Naive B cell (primary cell): ENCODE measurements around the gene MPV17L. TPM values are rescaled to one million over a fixed set of nuclear protein-coding genes. Genes with fewer than 3 reads are reported as not detected.
"Not testable (repeated sequence)": the region's sequence is repeated elsewhere in the genome, so short reads cannot be mapped to it uniquely, and the experiment has no call there.

Experiments
- ATAC-seq, 2 donors: fragments of 150-1000 bp; cut with Tn5 transposase; 2 replicates each; pipeline ENCODE4 v1.10.0; 2021; ENCODE audit warnings: low read depth in 2 of 2, mild to moderate bottlenecking in 2 of 2, moderate library complexity in 2 of 2
- DNase-seq: peaks from one replicate; pipeline ENCODE4 v3.0.0; 2022
- H3K27ac Mint-ChIP-seq, 6 donors: one replicate each; pipeline ENCODE4 v1.8.0; 2020 to 2022; ENCODE audit warnings: mild to moderate bottlenecking in 6 of 6, mixed read lengths in 6 of 6, moderate library complexity in 5 of 6, inconsistent platforms in 2 of 6
- H3K27me3 Mint-ChIP-seq, 3 donors: one replicate each; pipeline ENCODE4 v1.8.0; 2021 to 2022; ENCODE audit warnings: mixed read lengths in 3 of 3, mild to moderate bottlenecking in 1 of 3
- H3K36me3 Mint-ChIP-seq, 2 donors: one replicate each; pipeline ENCODE4 v1.8.0; 2020 to 2022; ENCODE audit warnings: mixed read lengths in 2 of 2, inconsistent platforms in 1 of 2, mild to moderate bottlenecking in 1 of 2
- H3K4me1 Mint-ChIP-seq, 3 donors: one replicate each; pipeline ENCODE4 v1.8.0; 2020 to 2022; ENCODE audit warnings: mixed read lengths in 3 of 3, inconsistent platforms in 1 of 3, mild to moderate bottlenecking in 1 of 3, moderate library complexity in 1 of 3
- H3K4me3 Mint-ChIP-seq, 8 donors: one replicate each; pipeline ENCODE4 v1.8.0; 2020 to 2022; ENCODE audit warnings: mild to moderate bottlenecking in 8 of 8, mixed read lengths in 8 of 8, moderate library complexity in 8 of 8, inconsistent platforms in 2 of 8
- H3K9me3 Mint-ChIP-seq, 7 donors: one replicate each; pipeline ENCODE4 v1.8.0; 2020 to 2022; ENCODE audit warnings: mixed read lengths in 7 of 7, mild to moderate bottlenecking in 5 of 7, inconsistent platforms in 2 of 7, moderate library complexity in 1 of 7
- polyA plus RNA-seq, 6 donors: library from polyadenylated mRNA; unstranded; fragments of 300-500 nt; fragmentation: Illumina TruSeq; gene quantifications; one replicate each; pipeline ENCODE4 v1.2.3, GENCODE V29; 2021; ENCODE audit warnings: low read depth in 6 of 6

The MPV17L gene
- polyA plus RNA-seq, 6 donors from 2014 or later, result not detected

DNA sequence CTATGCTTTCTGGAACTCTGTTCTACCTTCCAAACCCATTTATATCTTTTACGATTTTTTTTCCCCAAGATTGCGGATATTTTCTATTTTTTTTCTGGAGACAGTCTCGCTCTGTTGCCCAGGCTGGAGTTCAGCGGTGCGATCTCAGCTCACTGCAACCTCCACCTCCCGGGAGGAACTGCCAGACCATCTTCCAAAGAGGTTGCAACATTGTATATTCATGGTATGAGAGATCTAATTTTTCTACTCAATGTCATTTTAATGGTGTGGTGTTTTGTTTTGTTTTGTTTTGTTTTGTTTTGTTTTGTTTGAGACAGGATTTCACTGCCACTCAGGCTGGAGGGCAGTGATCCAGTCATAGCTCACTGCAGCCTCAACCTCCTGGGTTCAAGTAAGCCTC, 30.3 kb downstream of the MPV17L start:
- Mint-ChIP-seq H3K27me3 (peaks cover 9 to 27% (median 20%) of the 10 kb centered on the region in 3 donors), H3K36me3 (no peaks in the 10 kb centered on the region), H3K4me3 (no peak overlapping the region), H3K27ac (no peak overlapping the region), H3K9me3 (no peaks in the 10 kb centered on the region), H3K4me1 (peaks cover 0 to 3% (median 0%) of the 10 kb centered on the region in 3 donors)
- no peak for DNase-seq
- no peak for ATAC-seq

- no peaks in the 10 kb centered on the region for H3K9me3 Mint-ChIP-seq
- H3K36me3 Mint-ChIP-seq, result no peaks in the 10 kb centered on the region
- ATAC-seq (no peak), DNase-seq (no peak)
- H3K27me3 Mint-ChIP-seq, result peaks cover 9 to 20% (median 19%) of the 10 kb centered on the region in 3 donors
- H3K27ac Mint-ChIP-seq, result no peak overlapping the region
- H3K4me1 Mint-ChIP-seq, result peaks cover 0 to 3% (median 0%) of the 10 kb centered on the region in 3 donors
- peak overlapping the region in 1 of 8 donors; percentile 53 for H3K4me3 Mint-ChIP-seq
These were observed 31.2 kb downstream of the MPV17L start for GRCh38 chr16:15426796-15427195.

DNA sequence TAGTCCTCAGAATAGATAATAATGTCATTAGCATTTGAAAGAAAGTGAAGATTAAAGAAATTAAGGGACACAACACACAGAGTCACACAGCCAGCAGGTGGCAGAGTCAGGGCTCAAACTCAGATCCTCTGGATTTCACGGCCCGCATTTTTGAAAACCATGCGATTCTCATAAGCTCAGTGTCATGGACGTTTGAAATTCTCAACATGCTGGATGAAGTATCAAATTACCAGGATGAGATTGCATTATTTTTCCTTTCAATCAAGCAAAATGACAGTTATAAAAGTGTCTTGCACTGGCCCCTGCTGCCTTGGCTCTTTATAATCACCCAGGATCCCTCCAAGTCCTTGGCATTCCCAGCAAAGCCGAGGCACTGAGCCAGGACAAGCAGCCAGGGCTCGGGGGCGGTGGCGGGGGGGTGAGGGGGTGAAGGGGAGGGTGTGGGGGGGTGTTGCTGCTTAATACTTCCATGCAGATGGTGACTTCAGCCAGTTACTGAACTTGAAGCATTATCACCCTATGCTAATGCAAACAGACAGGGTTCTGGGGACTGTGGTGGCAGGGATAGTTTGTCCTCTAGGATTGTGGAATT, 32.2 kb downstream of the MPV17L start:
- Mint-ChIP-seq H3K27me3 (peaks cover 9 to 20% (median 19%) of the 10 kb centered on the region in 3 donors), H3K9me3 (no peaks in the 10 kb centered on the region), H3K36me3 (no peaks in the 10 kb centered on the region), H3K4me3 (no peak overlapping the region), H3K27ac (no peak overlapping the region), H3K4me1 (peaks cover 0 to 3% (median 0%) of the 10 kb centered on the region in 3 donors)
- DNase-seq, result peak; percentile 34
- peak in 1 of 2 donors; percentile 55 for ATAC-seq

GRCh38 chr16:15430884-15431283, 35.3 kb downstream of the MPV17L start:
- H3K36me3 Mint-ChIP-seq, H3K4me3 Mint-ChIP-seq, DNase-seq, H3K27ac Mint-ChIP-seq, ATAC-seq, H3K9me3 Mint-ChIP-seq: not testable (repeated sequence)
- Mint-ChIP-seq H3K27me3 (peaks cover 19 to 32% (median 27%) of the 10 kb centered on the region in 3 donors), H3K4me1 (peaks cover 5 to 18% (median 16%) of the 10 kb centered on the region in 3 donors)

DNA sequence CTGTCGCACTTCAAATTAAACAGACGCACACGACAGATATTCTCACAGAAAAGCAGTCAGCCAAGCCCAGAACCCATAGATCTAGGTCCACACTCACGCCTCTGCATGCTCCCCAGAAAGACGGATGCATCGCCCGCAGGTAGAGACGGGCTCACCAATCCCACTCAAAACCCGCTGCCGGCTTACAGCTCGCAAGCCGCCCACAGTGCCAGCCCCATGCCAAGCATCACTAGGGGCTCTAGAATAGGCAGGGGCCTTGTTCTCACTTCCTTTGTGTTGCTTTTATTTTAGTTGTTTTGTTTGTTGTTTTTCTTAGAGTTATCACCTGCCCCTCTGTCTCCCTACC, 38.5 kb downstream of the MPV17L start:
- no peak for ATAC-seq
- Mint-ChIP-seq H3K4me1 (peaks cover 5 to 17% (median 16%) of the 10 kb centered on the region in 3 donors), H3K27ac (peak overlapping the region in 1 of 6 donors; percentile 66), H3K9me3 (no peaks in the 10 kb centered on the region), H3K27me3 (peaks cover 21 to 34% (median 32%) of the 10 kb centered on the region in 3 donors), H3K4me3 (peak overlapping the region; percentile 2 to 77 (median 50)), H3K36me3 (peaks cover 0 to 6% of the 10 kb centered on the region in 2 donors)
- DNase-seq, result no peak

- DNase-seq (no peak), ATAC-seq (peak; percentile 41 to 52)
- Mint-ChIP-seq H3K36me3 (peaks cover 0 to 6% of the 10 kb centered on the region in 2 donors), H3K4me1 (peaks cover 5 to 17% (median 16%) of the 10 kb centered on the region in 3 donors), H3K27me3 (peaks cover 23 to 38% (median 32%) of the 10 kb centered on the region in 3 donors), H3K9me3 (no peaks in the 10 kb centered on the region), H3K4me3 (peak within 1 kb of the TSS; percentile 58 to 87 (median 77)), H3K27ac (peak within 1 kb of the TSS in 1 of 6 donors; percentile 66)
These were observed 39.1 kb downstream of the MPV17L start, which contains the start of gene BMERB1 for GRCh38 chr16:15434425-15435215. Gene BMERB1, plus strand, starts transcription at chr16:15434588. Its CDS starts 66 bp downstream, at chr16:15434654.

DNA sequence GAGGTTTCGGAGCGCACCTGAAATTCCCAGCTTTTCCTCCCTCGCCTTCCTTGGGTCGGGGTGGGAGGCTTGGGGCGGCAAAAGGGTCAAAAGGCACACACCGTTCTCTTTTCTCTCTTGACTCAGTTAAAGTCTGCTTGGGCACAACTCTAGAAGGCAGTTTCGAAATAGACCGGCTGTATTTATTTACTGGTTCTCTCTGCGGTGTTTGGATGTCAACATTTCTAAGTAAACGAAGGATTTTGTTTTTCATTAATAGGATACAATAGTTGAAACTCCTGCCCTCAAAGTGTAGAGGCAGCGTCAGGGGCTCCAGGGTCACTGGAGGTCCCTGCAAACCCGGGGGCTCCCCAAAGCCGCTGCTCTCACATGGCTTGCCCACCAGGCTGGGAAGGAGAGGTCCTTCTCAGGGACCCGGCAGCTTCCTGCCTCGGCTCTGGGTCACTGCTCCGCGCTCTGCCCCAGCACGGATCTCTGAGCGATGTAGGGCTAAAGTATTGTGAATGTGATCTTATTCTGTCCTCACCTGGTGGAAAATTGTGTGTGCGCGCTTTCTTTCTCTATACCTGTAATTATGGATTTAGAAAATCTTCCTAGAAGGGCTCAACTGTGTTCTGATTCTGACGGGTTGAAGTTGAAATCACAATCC, 39.8 kb downstream of the MPV17L start:
- Mint-ChIP-seq H3K27me3 (peaks cover 25 to 42% (median 32%) of the 10 kb centered on the region in 3 donors), H3K9me3 (no peaks in the 10 kb centered on the region), H3K36me3 (peaks cover 0 to 6% of the 10 kb centered on the region in 2 donors), H3K4me3 (peak overlapping the region; percentile 58 to 82 (median 77)), H3K4me1 (peaks cover 5 to 17% (median 16%) of the 10 kb centered on the region in 3 donors), H3K27ac (no peak overlapping the region)
- DNase-seq (no peak), ATAC-seq (no peak)

GRCh38 chr16:15439102-15439501, 43.5 kb downstream of the MPV17L start:
- no peak for ATAC-seq
- Mint-ChIP-seq H3K27me3 (peaks cover 20 to 31% (median 21%) of the 10 kb centered on the region in 3 donors), H3K4me1 (peaks cover 5 to 14% (median 13%) of the 10 kb centered on the region in 3 donors), H3K27ac (no peak overlapping the region), H3K4me3 (no peak overlapping the region), H3K9me3 (no peaks in the 10 kb centered on the region), H3K36me3 (peaks cover 0 to 6% of the 10 kb centered on the region in 2 donors)
- no peak for DNase-seq

DNA sequence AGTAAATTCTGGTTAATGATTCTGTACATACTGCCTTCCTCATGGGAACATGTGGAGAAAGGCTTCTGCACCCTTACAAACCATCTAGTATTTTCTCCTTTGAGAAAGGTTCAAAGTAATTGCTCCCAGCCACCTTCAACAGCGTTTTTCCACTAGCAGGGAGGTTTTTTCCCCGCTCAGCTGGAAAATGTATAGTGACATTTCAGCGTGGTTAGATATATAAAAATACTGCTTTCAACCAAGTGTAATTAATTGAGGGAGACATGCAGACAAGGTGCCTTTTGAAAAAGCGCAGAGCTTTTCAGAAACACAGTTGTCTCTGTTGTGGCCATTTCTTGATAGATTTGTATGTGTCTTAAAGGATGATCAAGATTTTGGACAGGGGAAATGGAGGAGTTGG, 44.0 kb downstream of the MPV17L start:
- ATAC-seq (no peak), DNase-seq (no peak)
- Mint-ChIP-seq H3K27me3 (peaks cover 17 to 27% (median 19%) of the 10 kb centered on the region in 3 donors), H3K27ac (peak overlapping the region in 1 of 6 donors; percentile 20), H3K36me3 (peaks cover 0 to 6% of the 10 kb centered on the region in 2 donors), H3K4me3 (no peak overlapping the region), H3K4me1 (peaks cover 5 to 11% (median 9%) of the 10 kb centered on the region in 3 donors), H3K9me3 (no peaks in the 10 kb centered on the region)

DNA sequence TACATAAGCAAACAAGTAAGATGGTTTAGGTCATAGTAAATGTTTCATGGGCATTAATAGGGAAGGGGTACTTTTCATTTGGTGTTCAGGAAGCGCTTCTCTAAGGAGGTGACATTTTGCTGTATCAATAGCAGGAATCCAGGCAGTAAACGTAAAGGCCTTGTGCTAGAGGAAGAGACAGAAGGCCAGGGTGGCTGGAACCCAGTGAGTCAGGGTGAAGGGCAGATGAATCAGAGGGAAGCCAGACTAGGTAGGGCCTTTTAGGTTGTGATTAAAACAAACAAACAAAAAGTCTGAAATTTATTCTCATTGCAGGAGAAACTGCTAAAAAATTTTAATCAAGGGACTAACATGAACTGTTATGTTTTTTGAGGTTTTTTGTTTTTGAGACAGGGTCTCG, 45.3 kb downstream of the MPV17L start:
- ATAC-seq, result no peak
- Mint-ChIP-seq H3K27me3 (peaks cover 7 to 18% (median 10%) of the 10 kb centered on the region in 3 donors), H3K27ac (peak overlapping the region in 1 of 6 donors; percentile 11), H3K4me1 (peaks cover under 1 to 1% (median under 1%) of the 10 kb centered on the region in 3 donors), H3K9me3 (peaks cover 0 to 10% (median 4%) of the 10 kb centered on the region in 7 donors), H3K4me3 (no peak overlapping the region), H3K36me3 (peaks cover 0 to under 1% of the 10 kb centered on the region in 2 donors)
- no peak for DNase-seq

- H3K27me3 Mint-ChIP-seq, H3K4me3 Mint-ChIP-seq, DNase-seq, H3K4me1 Mint-ChIP-seq, H3K27ac Mint-ChIP-seq, H3K36me3 Mint-ChIP-seq, ATAC-seq: not testable (repeated sequence)
- peaks cover 0 to 10% (median 5%) of the 10 kb centered on the region in 7 donors for H3K9me3 Mint-ChIP-seq
These were observed 46.6 kb downstream of the MPV17L start for GRCh38 chr16:15442140-15442539.

DNA sequence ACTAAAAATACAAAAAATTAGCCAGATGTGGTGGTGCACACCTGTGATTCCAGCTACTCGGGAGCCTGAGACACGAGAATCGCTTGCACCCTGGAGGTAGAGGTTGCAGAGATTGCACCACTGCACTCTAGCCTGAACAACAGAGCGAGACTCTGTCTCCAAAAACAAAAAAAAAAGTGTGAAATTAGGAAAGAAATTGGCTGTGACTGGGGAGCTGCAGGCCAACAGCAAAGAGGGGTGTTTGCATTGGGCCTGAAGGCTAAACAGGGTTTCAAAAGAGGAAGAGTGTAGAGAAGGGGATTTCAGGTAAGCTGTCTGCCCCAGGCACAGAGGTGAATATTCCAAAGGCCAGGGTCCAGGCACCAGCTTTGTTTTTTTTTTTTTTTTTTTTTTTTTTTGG, 48.2 kb downstream of the MPV17L start:
- no peak overlapping the region for H3K27ac Mint-ChIP-seq
- ATAC-seq, result no peak
- H3K27me3 Mint-ChIP-seq, result peaks cover 4 to 16% (median 13%) of the 10 kb centered on the region in 3 donors
- no peak for DNase-seq
- H3K4me3 Mint-ChIP-seq, result no peak overlapping the region
- no peaks in the 10 kb centered on the region for H3K4me1 Mint-ChIP-seq
- peaks cover 0 to 10% (median 5%) of the 10 kb centered on the region in 7 donors for H3K9me3 Mint-ChIP-seq
- H3K36me3 Mint-ChIP-seq, result no peaks in the 10 kb centered on the region

DNA sequence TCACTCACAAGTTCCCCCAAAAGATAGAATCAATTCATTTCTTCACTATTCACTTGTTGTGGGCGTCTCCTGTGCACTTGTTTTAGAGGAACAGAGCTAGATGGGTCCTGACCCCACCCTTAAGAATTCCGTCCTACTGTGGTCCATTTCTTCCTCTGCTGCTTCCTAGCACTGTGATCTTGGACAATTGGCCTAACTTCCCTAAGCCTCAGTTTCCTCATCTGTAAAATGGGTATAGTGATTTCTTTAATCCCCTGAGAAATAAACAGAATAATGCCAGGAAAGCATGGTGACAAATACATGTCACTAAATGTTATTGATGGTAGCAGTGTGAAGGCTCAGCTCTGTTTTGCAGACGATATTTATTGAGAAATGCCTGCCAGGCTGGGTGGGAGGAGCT, 48.7 kb downstream of the MPV17L start:
- H3K27ac Mint-ChIP-seq, result no peak overlapping the region
- peaks cover 0 to 10% (median 5%) of the 10 kb centered on the region in 7 donors for H3K9me3 Mint-ChIP-seq
- DNase-seq (no peak), ATAC-seq (no peak)
- H3K27me3 Mint-ChIP-seq, result peaks cover 4 to 16% (median 13%) of the 10 kb centered on the region in 3 donors
- no peaks in the 10 kb centered on the region for H3K4me1 Mint-ChIP-seq
- no peaks in the 10 kb centered on the region for H3K36me3 Mint-ChIP-seq
- peak overlapping the region in 1 of 8 donors; percentile 2 for H3K4me3 Mint-ChIP-seq
